ENCODE data around the gene ARRDC5.
"Not testable (repeated sequence)": the region's sequence is repeated elsewhere in the genome, so short reads cannot be mapped to it uniquely, and the experiment has no call there.

Gene ARRDC5

GRCh38 chr19:4909897-4910593 lies 7.3 kb upstream of the ARRDC5 start:
- DNase-seq = peak; percentile 94

- peak; percentile 74 for DNase-seq
Observed at GRCh38 chr19:4909156-4909896, 6.6 kb upstream of the ARRDC5 start, which contains the start of gene UHRF1. TSS of gene UHRF1 (plus strand) at chr19:4909501. CDS start at chr19:4910886, 1,385 bp downstream.

- no peak for DNase-seq
Observed at GRCh38 chr19:4908781-4909155, 6.1 kb upstream of the ARRDC5 start.

GRCh38 chr19:4908360-4908759 lies 5.7 kb upstream of the ARRDC5 start:
- no peak for DNase-seq

- no peak for DNase-seq
Observed at GRCh38 chr19:4906963-4907362, 4.3 kb upstream of the ARRDC5 start.

GRCh38 chr19:4904481-4904880 lies 1.8 kb upstream of the ARRDC5 start:
- DNase-seq = no peak

- not testable (repeated sequence) for DNase-seq
Observed at GRCh38 chr19:4900879-4901278, 1.8 kb downstream of the ARRDC5 start.

GRCh38 chr19:4897146-4897545 lies 5.5 kb downstream of the ARRDC5 start:
- DNase-seq = no peak

- DNase-seq = no peak
Observed at GRCh38 chr19:4896372-4896771, 6.3 kb downstream of the ARRDC5 start.

- DNase-seq = not testable (repeated sequence)
Observed at GRCh38 chr19:4892962-4893361, 9.7 kb downstream of the ARRDC5 start.

GRCh38 chr19:4891066-4891465 lies 11.6 kb downstream of the ARRDC5 start:
- DNase-seq = no peak

- no peak for DNase-seq
Observed at GRCh38 chr19:4889034-4889815, 13.5 kb downstream of the ARRDC5 start.

- not testable (repeated sequence) for DNase-seq
Observed at GRCh38 chr19:4887803-4888202, 14.9 kb downstream of the ARRDC5 start.

- DNase-seq = not testable (repeated sequence)
Observed at GRCh38 chr19:4884993-4885392, 17.7 kb downstream of the ARRDC5 start.

GRCh38 chr19:4882874-4883273 lies 19.8 kb downstream of the ARRDC5 start:
- not testable (repeated sequence) for DNase-seq

- no peak for DNase-seq
Observed at GRCh38 chr19:4879041-4879440, 23.7 kb downstream of the ARRDC5 start.

GRCh38 chr19:4878491-4878968 lies 24.2 kb downstream of the ARRDC5 start:
- DNase-seq = no peak

- DNase-seq = no peak
Observed at GRCh38 chr19:4877753-4878490, 24.8 kb downstream of the ARRDC5 start.

GRCh38 chr19:4873930-4874329 lies 28.8 kb downstream of the ARRDC5 start:
- no peak for DNase-seq

- DNase-seq = no peak
Observed at GRCh38 chr19:4871711-4872110, 31.0 kb downstream of the ARRDC5 start.

GRCh38 chr19:4870025-4870700 lies 32.5 kb downstream of the ARRDC5 start:
- DNase-seq = peak; percentile 84

- DNase-seq = no peak
Observed at GRCh38 chr19:4868286-4868834, 34.3 kb downstream of the ARRDC5 start.

All from hematopoietic multipotent progenitor cell treated with erythropoietin and hydrocortisone succinate and interleukin-3 and kit ligand, for 8 days (in vitro differentiated cells).